HCEC 1CT (cell line): ENCODE measurements around the gene PNPLA8.
"Not testable (repeated sequence)": the region's sequence is repeated elsewhere in the genome, so short reads cannot be mapped to it uniquely, and the experiment has no call there.

Source experiments
- DNase-seq: peaks from one replicate; pipeline ENCODE4 v3.0.0-alpha.2; 2017

Gene PNPLA8, protein sequence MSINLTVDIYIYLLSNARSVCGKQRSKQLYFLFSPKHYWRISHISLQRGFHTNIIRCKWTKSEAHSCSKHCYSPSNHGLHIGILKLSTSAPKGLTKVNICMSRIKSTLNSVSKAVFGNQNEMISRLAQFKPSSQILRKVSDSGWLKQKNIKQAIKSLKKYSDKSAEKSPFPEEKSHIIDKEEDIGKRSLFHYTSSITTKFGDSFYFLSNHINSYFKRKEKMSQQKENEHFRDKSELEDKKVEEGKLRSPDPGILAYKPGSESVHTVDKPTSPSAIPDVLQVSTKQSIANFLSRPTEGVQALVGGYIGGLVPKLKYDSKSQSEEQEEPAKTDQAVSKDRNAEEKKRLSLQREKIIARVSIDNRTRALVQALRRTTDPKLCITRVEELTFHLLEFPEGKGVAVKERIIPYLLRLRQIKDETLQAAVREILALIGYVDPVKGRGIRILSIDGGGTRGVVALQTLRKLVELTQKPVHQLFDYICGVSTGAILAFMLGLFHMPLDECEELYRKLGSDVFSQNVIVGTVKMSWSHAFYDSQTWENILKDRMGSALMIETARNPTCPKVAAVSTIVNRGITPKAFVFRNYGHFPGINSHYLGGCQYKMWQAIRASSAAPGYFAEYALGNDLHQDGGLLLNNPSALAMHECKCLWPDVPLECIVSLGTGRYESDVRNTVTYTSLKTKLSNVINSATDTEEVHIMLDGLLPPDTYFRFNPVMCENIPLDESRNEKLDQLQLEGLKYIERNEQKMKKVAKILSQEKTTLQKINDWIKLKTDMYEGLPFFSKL

DNA sequence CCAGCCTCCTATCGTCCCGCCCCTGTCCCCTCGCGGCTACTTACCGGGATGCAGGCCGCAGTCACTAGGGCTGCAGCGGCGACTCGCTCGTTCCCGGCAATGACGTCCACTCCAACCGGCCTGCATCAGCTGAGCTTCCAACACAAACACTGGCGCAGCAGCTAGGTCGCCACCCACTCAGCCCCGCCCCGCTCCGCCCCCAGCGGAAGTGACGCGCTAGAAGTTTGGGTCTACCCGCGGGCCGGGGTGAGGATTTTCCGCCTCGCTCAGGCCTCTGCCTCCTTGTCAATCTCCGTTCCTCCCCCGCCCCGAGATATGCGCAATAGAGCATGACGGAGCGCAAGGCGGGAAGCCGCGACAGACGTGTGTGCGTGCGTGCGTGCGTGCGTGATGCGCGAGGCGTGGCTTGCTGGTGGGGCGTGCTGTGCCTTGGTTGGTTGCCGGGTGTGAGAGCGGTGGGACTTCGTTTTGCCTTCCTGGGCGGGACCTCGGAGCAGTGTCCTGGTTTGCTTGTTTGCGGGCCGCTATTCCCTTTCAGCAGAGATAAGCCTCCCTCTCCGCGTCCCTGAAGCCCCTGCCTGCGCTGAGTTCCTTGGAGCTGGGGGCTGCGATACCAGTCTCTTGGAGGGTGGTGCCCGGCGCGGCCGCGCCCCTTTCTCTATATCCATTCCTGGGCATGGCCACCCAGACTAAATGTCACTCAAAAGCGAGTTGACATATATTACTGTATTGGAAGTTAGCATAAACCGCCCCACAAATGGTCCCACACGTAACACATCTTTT lies at the start of gene PNPLA8:
Gene PNPLA8 (minus strand): TSS at position 151 of the 783 bp plus-strand sequence. CDS start 10,644 bp downstream, outside the sequence.
- peak; percentile 100 for DNase-seq

GRCh38 chr7:108575156-108575555 lies 49.2 kb upstream of the PNPLA8 start:
- no peak for DNase-seq

GRCh38 chr7:108572480-108572879 lies 46.5 kb upstream of the PNPLA8 start:
- DNase-seq = no peak

DNA sequence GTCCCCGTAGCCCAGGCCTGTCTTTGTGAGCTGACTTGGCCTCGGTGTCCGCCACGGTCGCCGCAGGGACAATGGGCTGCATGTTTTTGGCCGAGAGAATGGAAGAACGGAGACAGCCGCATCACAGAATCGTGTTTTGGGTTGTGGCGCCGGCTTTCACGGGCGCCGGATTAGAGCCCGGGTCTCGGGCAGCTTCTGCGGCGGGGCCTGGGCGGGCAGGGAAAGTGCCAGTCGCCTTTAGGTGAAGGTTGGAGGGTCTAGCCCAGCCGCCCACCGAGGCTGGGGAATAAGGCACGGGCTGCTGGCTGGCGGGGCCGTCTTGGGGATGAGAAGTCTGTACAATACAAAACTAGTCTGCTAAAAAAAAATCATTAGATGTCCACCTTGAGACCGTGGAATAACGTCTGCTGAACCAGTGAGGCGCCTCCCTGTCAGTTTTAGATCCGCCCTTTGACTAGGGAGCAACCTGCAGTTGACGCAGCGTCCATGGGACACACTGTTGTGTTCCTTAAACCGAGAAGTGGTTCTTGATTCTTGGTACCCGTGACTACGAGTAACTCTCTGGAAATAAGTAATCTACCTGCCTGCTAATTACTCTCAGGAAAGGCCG lies 44.3 kb upstream of the PNPLA8 start:
- peak; percentile 37 for DNase-seq

- peak; percentile 99 for DNase-seq
Observed at GRCh38 chr7:108569381-108570145, 43.6 kb upstream of the PNPLA8 start, which contains the start of the genes DNAJB9 and THAP5. DNAJB9 (plus strand) TSS chr7:108569874; CDS start chr7:108571727, 1,853 bp downstream. THAP5 (minus strand) TSS chr7:108569706; CDS start chr7:108569569, 137 bp downstream.

- DNase-seq = no peak
Observed at GRCh38 chr7:108568801-108569380, 43.0 kb upstream of the PNPLA8 start.

DNA sequence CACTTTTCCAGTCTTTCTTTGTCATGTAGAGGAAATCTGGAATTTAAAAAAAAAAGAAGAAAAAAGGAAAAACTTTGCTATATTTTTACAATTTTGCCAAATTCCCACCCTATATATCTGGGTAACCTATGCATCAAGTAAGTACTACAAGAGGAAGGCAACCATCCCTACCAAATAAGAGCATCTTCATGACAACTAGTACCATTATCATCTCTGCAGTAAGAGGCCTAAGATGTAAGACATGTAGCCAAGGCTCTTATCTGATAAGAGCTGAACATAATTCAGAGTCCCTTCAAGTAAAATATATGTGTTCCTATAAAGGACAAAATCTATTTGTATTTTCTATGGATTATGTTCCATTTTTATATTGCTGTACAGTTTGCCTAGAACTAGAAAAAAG lies 40.1 kb upstream of the PNPLA8 start:
- DNase-seq = no peak

DNA sequence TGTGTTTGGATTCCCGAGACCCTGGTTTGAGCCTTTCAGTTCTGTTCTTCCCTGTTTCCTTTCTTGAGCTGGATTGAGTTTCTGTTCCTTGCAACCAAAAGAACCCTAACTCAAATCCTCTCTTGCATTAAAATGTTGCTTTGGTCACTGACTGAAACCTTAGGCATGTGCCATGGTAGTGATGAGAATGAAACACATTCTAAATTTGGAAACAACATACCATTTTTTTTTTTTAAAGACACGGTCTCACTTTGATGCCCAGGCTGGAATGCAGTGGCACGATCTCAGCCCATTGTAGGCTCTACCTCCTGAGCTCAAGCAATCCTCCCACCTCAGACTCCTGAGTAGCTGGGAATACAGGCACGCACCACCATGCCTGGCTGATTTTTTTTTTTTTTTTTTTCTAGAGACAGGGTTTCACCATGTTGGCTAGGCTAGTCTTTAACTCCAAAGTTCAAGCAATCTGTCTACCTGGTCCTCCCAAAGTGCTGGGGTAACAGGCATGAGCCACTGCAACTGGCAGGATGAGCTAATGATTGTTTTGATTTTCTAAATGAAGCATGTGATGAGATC lies 35.2 kb upstream of the PNPLA8 start:
- peak; percentile 7 for DNase-seq

- no peak for DNase-seq
Observed at GRCh38 chr7:108559253-108559652, 33.3 kb upstream of the PNPLA8 start.

DNA sequence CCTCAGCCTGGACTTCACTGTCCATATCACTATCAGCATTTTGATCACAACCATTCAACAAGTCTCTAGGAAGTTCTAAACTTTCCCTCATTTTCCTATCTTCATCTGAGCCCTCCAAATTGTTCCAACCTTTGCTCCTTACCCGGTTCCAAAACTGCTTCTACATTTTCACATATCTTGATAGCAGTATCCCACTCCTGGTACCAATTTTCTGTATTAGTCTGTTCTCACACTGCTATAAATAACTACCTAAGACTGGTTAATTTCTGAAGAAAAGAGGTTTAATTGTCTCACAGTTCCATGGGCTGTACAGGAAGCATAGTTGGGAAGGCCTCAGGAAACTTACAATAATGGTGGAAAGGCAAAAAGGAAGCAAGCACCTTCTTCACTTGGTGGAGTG lies 31.7 kb upstream of the PNPLA8 start:
- DNase-seq = no peak

GRCh38 chr7:108557191-108557590 lies 31.3 kb upstream of the PNPLA8 start:
- no peak for DNase-seq

DNA sequence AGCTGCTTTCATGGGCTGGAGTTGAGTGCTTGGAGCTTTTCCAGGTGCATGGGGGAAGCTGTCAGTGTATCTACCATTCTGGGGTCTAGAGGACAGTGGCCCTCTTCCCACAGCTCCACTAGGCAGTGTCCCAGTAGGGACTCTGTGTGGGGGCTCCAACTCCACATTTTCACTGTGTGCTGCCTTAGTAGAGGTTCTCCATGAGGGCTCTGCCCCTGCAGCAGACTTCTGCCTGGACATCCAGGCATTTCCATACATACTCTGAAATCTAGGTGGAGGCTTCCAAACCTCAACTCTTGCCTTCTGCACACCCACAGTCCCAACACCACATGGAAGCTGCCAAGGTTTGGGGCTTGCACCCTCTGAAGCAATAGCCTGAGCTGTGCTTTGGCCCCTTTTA lies 30.7 kb upstream of the PNPLA8 start:
- not testable (repeated sequence) for DNase-seq

GRCh38 chr7:108548141-108548896 lies 22.4 kb upstream of the PNPLA8 start:
- DNase-seq = not testable (repeated sequence)

GRCh38 chr7:108541478-108541877 lies 15.5 kb upstream of the PNPLA8 start:
- DNase-seq = no peak

GRCh38 chr7:108538685-108539084 lies 12.8 kb upstream of the PNPLA8 start:
- DNase-seq = not testable (repeated sequence)

- DNase-seq = not testable (repeated sequence)
Observed at GRCh38 chr7:108538236-108538635, 12.3 kb upstream of the PNPLA8 start.

DNA sequence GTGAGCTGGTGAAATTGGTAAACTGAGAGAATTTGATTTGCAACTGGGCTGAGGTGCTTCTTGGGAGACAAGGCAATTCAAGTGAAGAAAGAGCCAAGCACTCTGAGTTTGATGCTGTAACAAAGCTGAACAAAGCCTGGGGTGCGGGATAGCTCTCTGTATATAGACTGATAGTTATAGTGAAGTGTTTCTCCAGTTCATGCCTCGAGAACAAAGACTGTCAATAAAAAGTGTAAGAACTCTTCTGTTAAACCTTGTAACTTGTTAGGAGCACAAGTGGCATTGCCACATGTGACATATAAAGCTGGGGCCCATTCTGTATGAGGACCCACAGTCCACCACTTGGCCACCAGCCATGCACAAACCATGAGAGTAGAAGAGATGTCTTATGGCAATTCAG lies 11.3 kb upstream of the PNPLA8 start:
- DNase-seq = no peak

GRCh38 chr7:108535744-108536143 lies 9.8 kb upstream of the PNPLA8 start:
- no peak for DNase-seq

DNA sequence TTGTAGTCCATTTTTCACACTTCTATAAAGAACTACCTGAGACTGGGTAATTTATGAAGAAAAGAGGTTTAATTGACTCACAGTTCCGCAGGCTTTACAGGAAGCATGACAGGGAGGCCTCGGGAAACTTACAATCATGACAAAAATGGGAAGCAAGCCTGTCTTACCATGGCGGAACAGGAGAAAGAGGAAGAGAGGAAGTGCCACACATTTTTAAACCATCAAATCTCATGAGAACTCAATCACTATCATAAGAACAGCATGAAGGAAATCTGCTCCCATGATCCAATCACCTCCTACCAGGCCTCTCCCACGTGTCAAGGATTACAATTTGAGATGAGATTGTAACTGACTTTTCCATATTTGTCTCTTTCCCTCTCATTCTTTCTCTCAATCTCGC lies 9.3 kb upstream of the PNPLA8 start:
- DNase-seq = no peak

DNA sequence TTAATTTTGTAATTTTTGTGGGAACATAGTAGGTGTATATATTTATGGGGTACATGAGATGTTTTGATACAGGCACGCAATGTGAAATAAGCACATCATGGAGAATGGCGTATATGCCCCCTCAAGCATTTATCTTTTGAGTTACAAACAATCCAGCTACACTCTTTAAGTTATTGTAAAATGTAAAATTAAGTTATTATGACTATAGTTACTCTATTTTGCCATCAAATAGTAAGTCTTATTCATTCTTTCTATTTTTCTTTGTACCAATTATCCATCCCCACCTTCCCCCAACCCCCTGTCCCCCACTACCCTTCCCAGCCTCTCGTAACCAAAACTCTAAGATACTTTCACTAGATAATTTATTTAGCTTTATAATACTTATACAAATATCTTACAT lies 7.8 kb upstream of the PNPLA8 start:
- DNase-seq = no peak
